Left colon (tissue), 2 donors: ENCODE results near the gene RBMS1. TPM values are rescaled to one million over a fixed set of nuclear protein-coding genes. Genes with fewer than 3 reads are reported as not detected.

Source experiments
- ATAC-seq: fragments of 200-7000 bp; cut with Tn5 transposase; one replicate; pipeline ENCODE4 v1.9.1; 2020; ENCODE audit warnings: mild to moderate bottlenecking, moderate library complexity
- DNase-seq, 2 donors: peaks; one replicate each; pipeline ENCODE4 v3.0.0-alpha.2; 2020
- intact Hi-C, 2 donors: fragments of 100-400 bp; cut with DNase I in 1 of 2; cut with micrococcal nuclease in 1 of 2; formaldehyde crosslinking; loops; one replicate each; pipeline versions ENCODE4 v1.11.2 to v1.14.0; 2022; cut with DNase I, micrococcal nuclease
- total RNA-seq, 2 donors: library from RNA; stranded (reverse); fragmentation: NEBNext Ultra II Directional; extraction: Animal tissue kit (Norgen Biotek cat#: 25700); gene quantifications; one replicate each; pipeline ENCODE4 v1.2.1, GENCODE V29; 2021
- donor health status: DM: no; HTN: no; CAD: no.
- donor health status: DM: yes; HTN: yes; CAD: no.

The RBMS1 gene
- total RNA-seq, 2 donors from 2014 or later, result 7.5 to 18.6 TPM

- intact Hi-C loops, result no loop called here
- DNase-seq (no peak), ATAC-seq (no peak)
Observed at GRCh38 chr2:160474891-160475787, 18.5 kb downstream of the RBMS1 start.

- intact Hi-C loops, result no loop called here
- DNase-seq (no peak), ATAC-seq (no peak)
Observed at GRCh38 chr2:160474319-160474645, 19.3 kb downstream of the RBMS1 start.

GRCh38 chr2:160473468-160474318, 19.9 kb downstream of the RBMS1 start:
- intact Hi-C loops, result no loop called here
- DNase-seq, result no peak
- no peak for ATAC-seq

- intact Hi-C loops, result no loop called here
- no peak for ATAC-seq
- no peak for DNase-seq
Observed at GRCh38 chr2:160472839-160473251, 20.8 kb downstream of the RBMS1 start.

- intact Hi-C loops, result no loop called here
Observed at GRCh38 chr2:160471950-160472349, 21.7 kb downstream of the RBMS1 start.

GRCh38 chr2:160469621-160470204, 23.9 kb downstream of the RBMS1 start:
- DNase-seq, result no peak
- intact Hi-C loops, result no loop called here

More at GRCh38 chr2:160471950-160472349, 21.7 kb downstream of the RBMS1 start:
- DNase-seq (no peak), ATAC-seq (no peak)

GRCh38 chr2:160469164-160469563, 24.4 kb downstream of the RBMS1 start:
- intact Hi-C loops, result no loop called here
- DNase-seq (no peak), ATAC-seq (no peak)

More at GRCh38 chr2:160469621-160470204, 23.9 kb downstream of the RBMS1 start:
- ATAC-seq, result no peak

GRCh38 chr2:160467086-160467485, 26.5 kb downstream of the RBMS1 start:
- no peak for DNase-seq
- intact Hi-C loops, result no loop called here
- ATAC-seq, result no peak

- ATAC-seq (no peak), DNase-seq (no peak)
- intact Hi-C loops, result no loop called here
Observed at GRCh38 chr2:160465406-160465805, 28.2 kb downstream of the RBMS1 start.

GRCh38 chr2:160465002-160465401, 28.6 kb downstream of the RBMS1 start:
- intact Hi-C loops, result no loop called here
- DNase-seq, result no peak
- no peak for ATAC-seq

GRCh38 chr2:160464017-160464416, 29.6 kb downstream of the RBMS1 start:
- DNase-seq, result no peak
- intact Hi-C loops, result no loop called here
- ATAC-seq, result no peak

GRCh38 chr2:160463245-160463644, 30.4 kb downstream of the RBMS1 start:
- ATAC-seq (no peak), DNase-seq (no peak)
- intact Hi-C loops, result no loop called here

GRCh38 chr2:160460333-160460731, 33.3 kb downstream of the RBMS1 start:
- intact Hi-C loops, result no loop called here
- no peak for ATAC-seq

GRCh38 chr2:160459538-160460332, 33.9 kb downstream of the RBMS1 start:
- intact Hi-C loops, result no loop called here
- DNase-seq (no peak), ATAC-seq (no peak)

More at GRCh38 chr2:160460333-160460731, 33.3 kb downstream of the RBMS1 start:
- no peak for DNase-seq

- ATAC-seq (no peak), DNase-seq (no peak)
- intact Hi-C loops, result no loop called here
Observed at GRCh38 chr2:160458718-160459453, 34.7 kb downstream of the RBMS1 start.

GRCh38 chr2:160457588-160457987, 36.0 kb downstream of the RBMS1 start:
- intact Hi-C loops, result no loop called here
- no peak for ATAC-seq
- DNase-seq, result no peak

- no peak for DNase-seq
- no peak for ATAC-seq
- intact Hi-C loops, result no loop called here
Observed at GRCh38 chr2:160454070-160454797, 39.4 kb downstream of the RBMS1 start.
